ENCODE data around the gene SLC13A5.

- TF ChIP-seq CTCF (IDR thresholded peaks at IDR 0.05) (peak in 1 of 4 experiments; percentile 10), POLR2A (IDR thresholded peaks at IDR 0.05) (peak; percentile 41 to 71)
Measured at GRCh38 chr17:6640536-6641246, 72.5 kb downstream of the SLC13A5 start, which contains the start of the genes KIAA0753 and TXNDC17.
